ENCODE results near the gene STK35. TPM values are rescaled to one million over a fixed set of nuclear protein-coding genes. Genes with fewer than 3 reads are reported as not detected.

The STK35 gene
- total RNA-seq, 4 donors from 2014 or later, result 23.2 to 33.6 (median 25.2) TPM

DNA sequence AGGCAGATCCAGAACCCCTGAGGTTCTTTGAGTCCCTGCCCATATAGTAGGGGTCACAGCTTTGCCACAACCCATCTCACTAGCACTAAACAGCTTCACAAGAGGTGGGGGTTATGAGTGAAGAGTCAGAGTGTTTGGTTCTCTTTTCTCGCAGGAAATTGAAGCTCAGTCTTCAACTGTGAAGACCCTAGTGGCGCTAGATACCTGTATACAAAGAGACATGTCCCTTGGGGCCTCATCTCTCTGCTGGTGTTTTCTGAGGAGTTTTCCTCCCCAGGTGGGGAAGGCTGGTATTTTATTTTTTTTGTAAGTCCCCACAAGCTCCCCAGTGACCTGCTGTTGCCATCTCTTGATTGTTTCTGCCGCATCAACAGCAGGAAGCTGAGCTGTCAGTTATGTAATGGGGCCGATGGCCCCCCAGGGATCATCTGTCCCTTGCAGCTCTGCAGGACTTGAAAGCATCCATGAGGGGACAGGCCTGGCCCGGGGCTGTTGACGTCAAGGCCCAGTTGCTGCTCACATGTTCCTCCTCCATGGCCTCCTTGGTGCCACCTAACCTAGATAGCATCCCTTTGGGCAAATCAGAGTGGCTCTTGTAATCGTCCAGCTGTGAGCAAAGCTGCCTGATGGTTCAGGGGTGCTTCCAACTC is 23.1 kb downstream of the STK35 start:
- no peaks in the 10 kb centered on the region for H3K36me3 ChIP-seq
- 65% methylated on average over 5 of the region's 7 CpGs for WGBS
- H3K4me3 ChIP-seq, result no peak overlapping the region
- no peak overlapping the region for H3K27ac ChIP-seq
- H3K4me1 ChIP-seq, result peaks cover 49% of the 10 kb centered on the region
- no peak for DNase-seq (ENCODE audit: low spot score in 2 of 2)
- TF ChIP-seq CTCF (IDR thresholded peaks at IDR 0.05) (no peak), EP300 (IDR thresholded peaks at IDR 0.05) (no peak), POLR2AphosphoS5 (IDR thresholded peaks at IDR 0.05) (no peak), POLR2A (IDR thresholded peaks at IDR 0.05) (no peak)
- H3K27me3 ChIP-seq, result no peaks in the 10 kb centered on the region
- no peaks in the 10 kb centered on the region for H3K9me3 ChIP-seq

DNA sequence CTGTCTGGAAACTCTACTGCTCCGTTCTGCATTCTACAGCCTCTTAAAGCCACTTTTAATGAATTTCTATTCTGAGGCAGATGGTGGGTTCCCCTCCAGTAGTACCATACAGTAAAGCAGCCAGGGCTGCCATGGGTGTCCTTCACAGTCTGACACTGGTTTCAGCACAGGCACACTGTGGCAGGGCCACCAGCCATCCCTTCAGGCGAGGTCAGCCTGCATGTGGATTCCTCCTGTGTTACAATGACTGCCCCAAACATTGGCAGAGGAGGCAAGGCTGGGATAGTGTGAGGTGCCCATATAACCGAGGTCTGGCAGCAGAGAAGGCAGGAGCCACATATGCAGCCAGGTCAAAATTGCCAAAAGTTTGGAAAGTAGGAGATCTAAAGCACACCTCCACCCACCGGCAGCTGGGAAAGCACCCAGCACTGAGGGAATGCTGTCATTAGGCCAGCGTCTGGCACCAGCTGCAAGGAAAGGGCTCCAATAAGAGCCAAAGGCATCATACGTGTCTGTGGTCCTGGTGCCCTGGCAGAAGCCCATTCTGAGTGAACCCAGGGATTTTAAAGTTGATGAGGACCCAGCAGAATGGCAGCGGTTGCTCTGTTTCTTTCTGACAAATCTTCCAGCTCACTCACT is 24.0 kb downstream of the STK35 start:
- H3K27me3 ChIP-seq, result no peaks in the 10 kb centered on the region
- 29% methylated on average over 5 of the region's 7 CpGs for WGBS
- H3K36me3 ChIP-seq, result no peaks in the 10 kb centered on the region
- no peak for TF ChIP-seq POLR2AphosphoS5 (IDR thresholded peaks at IDR 0.05)
- no peak for TF ChIP-seq EP300 (IDR thresholded peaks at IDR 0.05)
- no peak for TF ChIP-seq CTCF (IDR thresholded peaks at IDR 0.05)
- no peaks in the 10 kb centered on the region for H3K9me3 ChIP-seq
- no peak for DNase-seq (ENCODE audit: low spot score in 2 of 2)
- H3K27ac ChIP-seq, result no peak overlapping the region
- no peak overlapping the region for H3K4me3 ChIP-seq
- peaks cover 56% of the 10 kb centered on the region for H3K4me1 ChIP-seq

GRCh38 chr20:2127238-2127637 is 25.6 kb downstream of the STK35 start:
- DNase-seq (ENCODE audit: low spot score in 2 of 2), result no peak
- no peak for TF ChIP-seq CTCF (IDR thresholded peaks at IDR 0.05)
- H3K4me1 ChIP-seq, result peaks cover 72% of the 10 kb centered on the region
- no peak overlapping the region for H3K4me3 ChIP-seq
- H3K27me3 ChIP-seq, result no peaks in the 10 kb centered on the region
- no peaks in the 10 kb centered on the region for H3K36me3 ChIP-seq
- peak overlapping the region; percentile 24 for H3K27ac ChIP-seq
- 39% methylated on average over 1 of the region's 1 CpG for WGBS
- H3K9me3 ChIP-seq, result no peaks in the 10 kb centered on the region

- 86% methylated on average over 6 of the region's 6 CpGs for WGBS
- H3K9me3 ChIP-seq, result no peaks in the 10 kb centered on the region
- H3K27me3 ChIP-seq, result no peaks in the 10 kb centered on the region
- no peaks in the 10 kb centered on the region for H3K36me3 ChIP-seq
- no peak for DNase-seq (ENCODE audit: low spot score in 2 of 2)
- peaks cover 77% of the 10 kb centered on the region for H3K4me1 ChIP-seq
- no peak overlapping the region for H3K27ac ChIP-seq
- no peak overlapping the region for H3K4me3 ChIP-seq
- TF ChIP-seq POLR2AphosphoS5 (IDR thresholded peaks at IDR 0.05) (no peak), CTCF (IDR thresholded peaks at IDR 0.05) (no peak), EP300 (IDR thresholded peaks at IDR 0.05) (no peak), POLR2A (IDR thresholded peaks at IDR 0.05) (no peak)
These were observed 26.9 kb downstream of the STK35 start for GRCh38 chr20:2128542-2128941.

- H3K27me3 ChIP-seq, result no peaks in the 10 kb centered on the region
- TF ChIP-seq EP300 (IDR thresholded peaks at IDR 0.05) (no peak), CTCF (IDR thresholded peaks at IDR 0.05) (no peak), POLR2A (IDR thresholded peaks at IDR 0.05) (no peak), POLR2AphosphoS5 (IDR thresholded peaks at IDR 0.05) (no peak)
- no peak overlapping the region for H3K4me3 ChIP-seq
- WGBS, result 87% methylated on average over 15 of the region's 15 CpGs
- H3K9me3 ChIP-seq, result no peaks in the 10 kb centered on the region
- H3K27ac ChIP-seq, result no peak overlapping the region
- no peak for DNase-seq (ENCODE audit: low spot score in 2 of 2)
- H3K4me1 ChIP-seq, result peaks cover 81% of the 10 kb centered on the region
- H3K36me3 ChIP-seq, result no peaks in the 10 kb centered on the region
These were observed 28.5 kb downstream of the STK35 start for GRCh38 chr20:2130062-2130591.
